ENCODE results near the gene PTP4A2. TPM values are rescaled to one million over a fixed set of nuclear protein-coding genes. Genes with fewer than 3 reads are reported as not detected.

The PTP4A2 gene
- total and polyA plus RNA-seq, 12 donors = 51.8 to 371 (median 177) TPM

DNA sequence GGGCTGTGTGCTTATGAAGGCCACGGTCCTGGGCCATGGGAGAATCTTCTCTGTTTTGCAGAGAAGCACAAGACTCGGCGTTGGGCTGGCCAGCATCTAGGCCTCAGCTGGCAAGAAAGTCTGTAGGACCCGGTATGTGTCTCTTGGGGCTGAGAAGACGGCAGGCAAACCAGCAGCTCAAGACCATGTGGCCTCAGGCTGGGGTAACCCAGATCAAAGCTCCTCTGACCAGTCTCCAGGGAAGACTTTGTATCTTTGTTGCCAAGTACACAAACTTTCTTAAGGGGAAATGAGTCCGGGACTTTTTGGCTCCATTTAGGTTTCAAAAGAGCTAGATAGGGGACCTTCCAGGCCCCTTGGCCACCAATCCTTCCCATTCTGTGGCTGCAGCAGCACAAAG lies 60.1 kb downstream of the PTP4A2 start:
- Histone ChIP-seq H3K4me3 (no peak overlapping the region), H3K4me1 (replicated peaks in 1 of 2) (no peaks in the 10 kb centered on the region), H3K27me3 (no peaks in the 10 kb centered on the region), H3K36me3 (replicated peaks in 1 of 2) (no peaks in the 10 kb centered on the region), H3K27ac (no peak overlapping the region), H3K9me3 (replicated peaks in 1 of 3) (no peaks in the 10 kb centered on the region)
- no peak for TF ChIP-seq POLR2A (IDR thresholded peaks at IDR 0.05)
- TF ChIP-seq, protein P1, sequence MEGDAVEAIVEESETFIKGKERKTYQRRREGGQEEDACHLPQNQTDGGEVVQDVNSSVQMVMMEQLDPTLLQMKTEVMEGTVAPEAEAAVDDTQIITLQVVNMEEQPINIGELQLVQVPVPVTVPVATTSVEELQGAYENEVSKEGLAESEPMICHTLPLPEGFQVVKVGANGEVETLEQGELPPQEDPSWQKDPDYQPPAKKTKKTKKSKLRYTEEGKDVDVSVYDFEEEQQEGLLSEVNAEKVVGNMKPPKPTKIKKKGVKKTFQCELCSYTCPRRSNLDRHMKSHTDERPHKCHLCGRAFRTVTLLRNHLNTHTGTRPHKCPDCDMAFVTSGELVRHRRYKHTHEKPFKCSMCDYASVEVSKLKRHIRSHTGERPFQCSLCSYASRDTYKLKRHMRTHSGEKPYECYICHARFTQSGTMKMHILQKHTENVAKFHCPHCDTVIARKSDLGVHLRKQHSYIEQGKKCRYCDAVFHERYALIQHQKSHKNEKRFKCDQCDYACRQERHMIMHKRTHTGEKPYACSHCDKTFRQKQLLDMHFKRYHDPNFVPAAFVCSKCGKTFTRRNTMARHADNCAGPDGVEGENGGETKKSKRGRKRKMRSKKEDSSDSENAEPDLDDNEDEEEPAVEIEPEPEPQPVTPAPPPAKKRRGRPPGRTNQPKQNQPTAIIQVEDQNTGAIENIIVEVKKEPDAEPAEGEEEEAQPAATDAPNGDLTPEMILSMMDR (IDR thresholded peaks at IDR 0.05) = no peak
- 58 to 87% (median 79%) methylated on average over 2 to 6 of the region's 6 CpGs for WGBS, 4 donors
- intact Hi-C loops (cut with DNase I) = no loop called here
- DNase-seq = no peak

- Histone ChIP-seq H3K36me3 (replicated peaks in 1 of 2) (no peaks in the 10 kb centered on the region), H3K9me3 (replicated peaks in 1 of 3) (no peaks in the 10 kb centered on the region), H3K4me1 (replicated peaks in 1 of 2) (no peaks in the 10 kb centered on the region), H3K4me3 (no peak overlapping the region), H3K27ac (no peak overlapping the region), H3K27me3 (no peaks in the 10 kb centered on the region)
- DNase-seq = no peak
- intact Hi-C loops (cut with DNase I) = no loop called here
- TF ChIP-seq, protein P1 (IDR thresholded peaks at IDR 0.05) = no peak
- no peak for TF ChIP-seq POLR2A (IDR thresholded peaks at IDR 0.05)
- WGBS, 4 donors = 71 to 92% (median 86%) methylated on average over 4 of the region's 4 CpGs
Observed at GRCh38 chr1:31877544-31877943, 60.6 kb downstream of the PTP4A2 start.

DNA sequence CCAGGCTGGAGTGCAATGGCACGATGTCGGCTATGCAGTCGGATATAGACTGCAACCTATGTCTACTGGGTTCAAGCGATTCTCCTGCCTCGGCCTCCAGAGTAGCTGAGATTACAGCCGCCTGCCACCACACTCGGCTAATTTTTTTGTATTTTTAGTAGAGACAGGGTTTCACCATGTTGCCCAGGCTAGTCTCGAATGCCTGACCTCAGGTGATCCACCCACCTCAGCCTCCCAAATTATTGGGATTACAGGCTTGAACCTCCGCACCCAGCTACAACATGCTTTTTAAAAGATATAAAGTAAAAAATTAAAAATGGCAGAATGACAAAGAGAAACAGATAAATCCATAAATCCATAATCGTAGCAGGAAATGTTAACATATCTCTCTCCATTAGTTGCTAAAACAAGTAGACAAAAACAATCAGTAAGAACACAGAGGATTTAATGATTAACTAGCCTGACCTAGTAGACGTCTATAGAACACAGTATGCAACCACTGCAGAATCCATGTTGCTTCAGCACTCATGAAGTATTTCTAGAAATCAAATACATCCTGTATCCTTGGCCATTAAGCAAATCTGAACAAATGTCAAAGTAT lies 62.4 kb downstream of the PTP4A2 start:
- TF ChIP-seq, protein P1 (IDR thresholded peaks at IDR 0.05) = no peak
- no peak for TF ChIP-seq POLR2A (IDR thresholded peaks at IDR 0.05)
- Histone ChIP-seq H3K27me3 (no peaks in the 10 kb centered on the region), H3K4me1 (replicated peaks in 1 of 2) (no peaks in the 10 kb centered on the region), H3K9me3 (replicated peaks in 1 of 3) (no peaks in the 10 kb centered on the region), H3K36me3 (replicated peaks in 1 of 2) (no peaks in the 10 kb centered on the region), H3K27ac (no peak overlapping the region), H3K4me3 (no peak overlapping the region)
- WGBS, 4 donors = 87 to 92% (median 89%) methylated on average over 11 of the region's 11 CpGs
- DNase-seq = no peak
- intact Hi-C loops (cut with DNase I) = no loop called here

DNA sequence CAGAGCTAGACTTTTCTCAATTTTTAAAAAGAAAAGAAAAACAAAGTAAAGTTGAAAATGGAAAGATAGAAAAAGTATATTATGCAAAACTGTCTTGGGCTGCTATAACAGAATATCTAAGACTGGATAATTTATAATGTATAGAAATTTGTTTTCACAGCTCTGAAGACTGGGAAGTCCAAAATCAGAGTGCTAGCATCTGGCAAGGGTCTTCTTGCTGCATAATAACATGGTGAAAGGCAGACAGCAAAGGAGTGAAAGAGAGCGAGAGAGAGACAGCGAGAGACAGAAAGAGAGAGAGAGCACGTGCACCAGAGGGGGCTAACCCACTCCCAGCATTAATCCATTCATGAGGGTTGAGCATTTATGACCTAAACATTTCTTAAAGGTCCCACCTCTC lies 63.2 kb downstream of the PTP4A2 start:
- WGBS, 4 donors = 82 to 90% (median 88%) methylated on average over 3 of the region's 3 CpGs
- TF ChIP-seq POLR2A (IDR thresholded peaks at IDR 0.05) = no peak
- TF ChIP-seq, protein P1 (IDR thresholded peaks at IDR 0.05) = no peak
- no peak overlapping the region for H3K27ac ChIP-seq
- no peaks in the 10 kb centered on the region for H3K36me3 ChIP-seq (replicated peaks in 1 of 2)
- intact Hi-C loops (cut with DNase I) = no loop called here
- H3K4me3 ChIP-seq = no peak overlapping the region
- DNase-seq = no peak
- no peaks in the 10 kb centered on the region for H3K4me1 ChIP-seq (replicated peaks in 1 of 2)
- H3K27me3 ChIP-seq = no peaks in the 10 kb centered on the region
- H3K9me3 ChIP-seq (replicated peaks in 1 of 3) = no peaks in the 10 kb centered on the region

All from adrenal gland (tissue), 12 donors.